ENCODE data around the gene CFL1. TPM values are rescaled to one million over a fixed set of nuclear protein-coding genes. Genes with fewer than 3 reads are reported as not detected.
A peak's percentile ranks its signal among the peaks of the same experiment; 100 is the strongest.
"Not testable (repeated sequence)": the region's sequence is repeated elsewhere in the genome, so short reads cannot be mapped to it uniquely, and the experiment has no call there.

Gene CFL1
- total RNA-seq, 2 donors from 2014 or later, result 565 to 797 TPM

DNA sequence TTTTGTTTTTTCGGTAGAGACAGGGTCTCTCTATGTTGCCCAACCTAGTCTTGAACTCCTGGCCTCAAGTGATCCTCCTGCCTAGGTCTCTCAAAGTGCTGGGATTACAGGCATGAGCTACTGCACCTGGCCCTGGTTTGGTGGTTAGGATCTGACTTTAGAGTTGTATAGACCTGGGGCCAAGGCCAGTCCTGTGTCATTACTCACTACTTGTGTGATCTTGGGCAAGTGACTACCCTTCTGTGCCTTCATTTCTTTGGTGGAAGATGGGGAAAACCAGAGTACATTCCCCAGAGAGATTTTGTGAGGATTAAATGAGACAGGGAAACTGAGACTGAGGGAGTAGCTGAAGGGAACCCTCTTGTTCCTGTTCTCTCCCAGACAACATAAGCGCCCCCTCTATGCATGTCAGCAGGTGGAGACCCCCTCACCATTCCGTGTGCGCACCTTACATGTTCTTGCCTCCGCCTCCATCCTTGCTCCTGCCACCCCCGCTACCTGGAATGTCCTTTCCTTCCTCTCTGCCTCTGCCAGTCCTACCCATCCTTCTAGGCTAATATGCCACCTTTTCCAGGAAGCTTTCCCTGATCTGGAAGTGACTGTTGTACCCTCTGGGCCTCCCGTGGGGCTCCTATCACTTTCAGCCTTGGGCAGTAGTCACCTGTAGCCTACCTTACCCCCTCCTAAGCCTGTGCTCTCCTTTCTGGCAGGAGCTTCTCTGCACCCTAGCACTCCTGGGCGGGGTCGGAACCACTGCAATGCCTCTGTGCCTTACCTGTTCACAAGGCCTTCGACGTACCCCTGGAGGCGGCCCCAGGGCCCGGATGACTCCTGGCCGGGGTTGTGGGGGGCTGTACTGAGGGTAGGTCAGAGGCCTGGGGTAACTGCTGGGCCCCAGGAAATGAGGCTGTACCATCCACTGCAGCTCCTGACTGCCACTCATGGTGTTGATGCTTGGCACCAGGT, 38.3 kb upstream of the CFL1 start:
- Histone ChIP-seq H3K9me3 (no peaks in the 10 kb centered on the region), H3K4me1 (ENCODE audit: control insufficient read depth in 1 of 2, low read depth in 2 of 2) (peaks cover 19 to 55% of the 10 kb centered on the region in 2 donors), H3K27me3 (replicated peaks; ENCODE audit: insufficient read depth) (no peaks in the 10 kb centered on the region), H3K36me3 (no peaks in the 10 kb centered on the region), H3K4me3 (no peak overlapping the region), H3K27ac (peak overlapping the region in 1 of 2 donors; percentile 48)
- ATAC-seq (ENCODE audit: insufficient number of reproducible peaks, low FRiP score, low read depth) (no peak), DNase-seq (ENCODE audit: low spot score) (no peak)
- TF ChIP-seq, protein P1, sequence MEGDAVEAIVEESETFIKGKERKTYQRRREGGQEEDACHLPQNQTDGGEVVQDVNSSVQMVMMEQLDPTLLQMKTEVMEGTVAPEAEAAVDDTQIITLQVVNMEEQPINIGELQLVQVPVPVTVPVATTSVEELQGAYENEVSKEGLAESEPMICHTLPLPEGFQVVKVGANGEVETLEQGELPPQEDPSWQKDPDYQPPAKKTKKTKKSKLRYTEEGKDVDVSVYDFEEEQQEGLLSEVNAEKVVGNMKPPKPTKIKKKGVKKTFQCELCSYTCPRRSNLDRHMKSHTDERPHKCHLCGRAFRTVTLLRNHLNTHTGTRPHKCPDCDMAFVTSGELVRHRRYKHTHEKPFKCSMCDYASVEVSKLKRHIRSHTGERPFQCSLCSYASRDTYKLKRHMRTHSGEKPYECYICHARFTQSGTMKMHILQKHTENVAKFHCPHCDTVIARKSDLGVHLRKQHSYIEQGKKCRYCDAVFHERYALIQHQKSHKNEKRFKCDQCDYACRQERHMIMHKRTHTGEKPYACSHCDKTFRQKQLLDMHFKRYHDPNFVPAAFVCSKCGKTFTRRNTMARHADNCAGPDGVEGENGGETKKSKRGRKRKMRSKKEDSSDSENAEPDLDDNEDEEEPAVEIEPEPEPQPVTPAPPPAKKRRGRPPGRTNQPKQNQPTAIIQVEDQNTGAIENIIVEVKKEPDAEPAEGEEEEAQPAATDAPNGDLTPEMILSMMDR (IDR thresholded peaks at IDR 0.05), result no peak

DNA sequence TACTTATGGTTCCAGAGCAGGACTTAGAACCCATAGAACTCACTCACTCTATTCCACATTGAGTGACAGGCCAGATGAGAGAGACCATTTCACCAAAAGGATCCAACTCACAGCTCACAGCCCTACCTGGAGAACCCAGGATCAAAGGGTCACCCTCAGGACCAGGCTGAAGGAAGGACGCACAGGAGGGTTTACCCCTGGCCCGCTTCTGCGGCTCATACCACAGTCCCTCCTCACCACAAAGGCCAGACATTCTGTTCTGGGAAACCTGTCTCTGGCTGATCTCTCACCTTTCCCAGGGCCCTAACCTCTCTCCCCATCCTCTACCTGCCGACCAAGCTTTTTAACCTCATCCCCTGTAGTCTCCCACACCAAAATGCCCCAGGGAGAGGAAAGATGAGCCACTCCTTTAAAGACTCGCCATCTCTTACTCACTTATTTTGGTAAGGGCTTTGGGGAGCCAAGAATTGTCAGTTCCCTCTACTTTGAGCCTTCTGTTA, 37.6 kb upstream of the CFL1 start:
- ATAC-seq (ENCODE audit: insufficient number of reproducible peaks, low FRiP score, low read depth) (no peak), DNase-seq (ENCODE audit: low spot score) (no peak)
- H3K27me3 ChIP-seq (replicated peaks; ENCODE audit: insufficient read depth), result no peaks in the 10 kb centered on the region
- H3K36me3 ChIP-seq, result no peaks in the 10 kb centered on the region
- peaks cover 19 to 58% of the 10 kb centered on the region in 2 donors for H3K4me1 ChIP-seq (ENCODE audit: control insufficient read depth in 1 of 2, low read depth in 2 of 2)
- H3K9me3 ChIP-seq, result no peaks in the 10 kb centered on the region
- TF ChIP-seq, protein P1 (IDR thresholded peaks at IDR 0.05), result no peak
- no peak overlapping the region for H3K4me3 ChIP-seq
- no peak overlapping the region for H3K27ac ChIP-seq

DNA sequence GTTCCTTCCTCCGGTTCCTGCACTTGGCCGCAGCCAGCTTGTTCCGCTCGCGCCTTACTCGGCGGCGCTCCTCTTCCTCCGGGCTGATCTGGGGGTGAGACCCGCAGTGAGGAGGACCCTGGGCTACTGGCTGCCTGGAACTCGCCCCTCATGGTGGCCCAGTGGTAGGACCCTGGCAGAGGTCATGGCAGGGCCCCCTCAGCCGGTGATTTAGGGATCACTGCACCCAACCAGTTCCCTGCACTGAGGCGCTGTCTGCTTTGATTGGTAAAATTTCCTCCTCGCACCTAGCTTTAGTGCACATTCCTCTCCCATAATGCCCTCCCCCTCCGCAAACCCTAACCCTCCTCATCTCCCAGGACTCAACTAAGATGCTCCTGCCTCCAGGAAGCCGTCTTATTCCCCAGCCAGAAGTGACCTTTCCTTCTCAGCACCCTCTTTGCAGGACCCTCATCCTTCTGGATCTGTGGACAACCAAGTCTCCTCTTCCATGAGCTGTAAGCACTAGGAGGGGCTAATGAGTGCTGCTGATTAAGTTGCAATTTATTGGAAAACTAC, 36.1 kb upstream of the CFL1 start:
- H3K4me3 ChIP-seq, result peak overlapping the region; percentile 76
- H3K4me1 ChIP-seq (ENCODE audit: control insufficient read depth in 1 of 2, low read depth in 2 of 2), result peaks cover 14 to 58% of the 10 kb centered on the region in 2 donors
- ATAC-seq (ENCODE audit: insufficient number of reproducible peaks, low FRiP score, low read depth) (no peak), DNase-seq (ENCODE audit: low spot score) (no peak)
- H3K27ac ChIP-seq, result peak overlapping the region; percentile 93 to 100
- H3K9me3 ChIP-seq, result no peaks in the 10 kb centered on the region
- no peaks in the 10 kb centered on the region for H3K36me3 ChIP-seq
- H3K27me3 ChIP-seq (replicated peaks; ENCODE audit: insufficient read depth), result no peaks in the 10 kb centered on the region
- TF ChIP-seq, protein P1 (IDR thresholded peaks at IDR 0.05), result no peak

DNA sequence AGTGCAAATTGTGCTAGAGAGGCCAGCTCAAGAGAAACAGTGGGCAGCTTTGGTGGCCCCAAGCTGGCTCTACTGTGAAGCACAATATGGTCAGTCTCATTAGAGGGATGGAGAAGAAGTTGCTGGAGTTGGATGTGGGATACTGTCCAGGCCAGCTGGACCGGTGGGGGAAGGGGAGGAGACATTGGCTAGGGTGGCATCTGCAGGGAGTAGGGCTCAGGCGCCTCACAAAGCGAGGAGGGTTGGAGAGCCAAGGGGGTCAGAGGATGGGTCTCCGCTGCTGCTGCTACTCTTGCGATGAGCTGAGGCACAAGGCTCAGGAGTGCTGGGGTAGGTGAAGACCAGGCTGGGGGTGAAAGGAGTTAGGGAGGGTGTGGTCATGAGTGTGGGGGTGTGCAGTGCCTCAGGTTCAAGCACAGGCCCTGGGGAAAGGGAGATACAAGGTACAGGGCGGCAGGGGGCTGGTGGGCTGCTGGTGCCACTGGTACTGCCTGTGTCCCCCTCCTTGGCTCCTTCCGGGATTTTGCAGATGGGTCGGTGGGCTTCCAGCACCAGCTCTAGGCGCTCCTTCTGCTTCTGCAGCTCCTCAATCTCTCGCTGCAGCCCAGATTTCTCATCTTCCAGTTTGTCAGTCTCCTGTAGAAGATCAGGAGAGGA, 34.8 kb upstream of the CFL1 start:
- Histone ChIP-seq H3K27me3 (replicated peaks; ENCODE audit: insufficient read depth) (no peaks in the 10 kb centered on the region), H3K36me3 (no peaks in the 10 kb centered on the region), H3K4me1 (ENCODE audit: control insufficient read depth in 1 of 2, low read depth in 2 of 2) (peaks cover 15 to 60% of the 10 kb centered on the region in 2 donors), H3K4me3 (peak overlapping the region; percentile 76), H3K27ac (peak overlapping the region; percentile 93 to 100), H3K9me3 (no peaks in the 10 kb centered on the region)
- no peak for DNase-seq (ENCODE audit: low spot score)
- no peak for ATAC-seq (ENCODE audit: insufficient number of reproducible peaks, low FRiP score, low read depth)
- TF ChIP-seq, protein P1 (IDR thresholded peaks at IDR 0.05), result no peak

DNA sequence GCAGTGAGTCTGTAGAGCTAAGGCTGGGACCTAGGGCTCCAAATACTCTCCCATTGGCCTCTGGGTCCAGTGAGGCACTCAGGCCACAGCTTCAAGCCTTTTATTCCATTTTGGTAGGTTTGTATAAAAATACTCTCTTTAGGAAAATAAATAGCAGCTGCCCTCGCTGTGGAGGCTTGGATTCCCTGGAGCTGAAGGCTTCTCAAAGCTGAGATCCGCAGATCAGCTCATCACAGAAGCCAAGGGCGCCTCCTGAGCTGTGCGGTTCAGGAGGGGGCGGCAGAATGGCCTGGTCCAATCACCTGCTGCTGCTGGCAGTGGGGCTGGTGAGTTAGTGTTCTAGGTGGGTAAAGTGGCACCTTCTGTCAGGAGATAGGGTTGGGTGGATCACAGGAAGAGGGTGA, 34.2 kb upstream of the CFL1 start:
- H3K27me3 ChIP-seq (replicated peaks; ENCODE audit: insufficient read depth); ATAC-seq (ENCODE audit: insufficient number of reproducible peaks, low FRiP score, low read depth); H3K9me3 ChIP-seq; DNase-seq (ENCODE audit: low spot score); H3K36me3 ChIP-seq: not testable (repeated sequence)
- Histone ChIP-seq H3K27ac (peak overlapping the region; percentile 93 to 100), H3K4me1 (ENCODE audit: control insufficient read depth in 1 of 2, low read depth in 2 of 2) (peaks cover 21 to 62% of the 10 kb centered on the region in 2 donors), H3K4me3 (peak overlapping the region; percentile 76)
